ENCODE results near the gene OR2V1. TPM values are rescaled to one million over a fixed set of nuclear protein-coding genes. Genes with fewer than 3 reads are reported as not detected.

OR2V1 gene
- total and polyA plus RNA-seq, 7 experiments from 2014 or later = not detected

Other genes with a start within 250 kb of the OR2V1 start
- gene BTNL8, start 232.0 kb downstream of the OR2V1 start, total RNA-seq = not detected
- gene BTNL8, start 232.0 kb downstream of the OR2V1 start, polyA plus RNA-seq = not detected
- not detected for gene BTNL3, start 142.3 kb downstream of the OR2V1 start, total RNA-seq
- gene BTNL3, start 142.3 kb downstream of the OR2V1 start, polyA plus RNA-seq = not detected
- gene BTNL9, start 90.9 kb downstream of the OR2V1 start, total RNA-seq = 1 to 10 TPM in 1 of 5 experiments, not detected in 4; 1.6 TPM
- gene BTNL9, start 90.9 kb downstream of the OR2V1 start, polyA plus RNA-seq = not detected
- not detected for gene OR2V2, start 16.4 kb upstream of the OR2V1 start, total RNA-seq
- not detected for gene OR2V2, start 16.4 kb upstream of the OR2V1 start, polyA plus RNA-seq
- gene TRIM7, start 74.0 kb upstream of the OR2V1 start, total RNA-seq = 1 to 10 TPM; 1.1 to 6.1 (median 3.6) TPM
- gene TRIM7, start 74.0 kb upstream of the OR2V1 start, polyA plus RNA-seq = under 1 TPM in 1 of 2 donors, not detected in 1; 0.28 TPM
- 10 to 100 TPM; 27.3 to 36.5 (median 32.6) TPM for gene TRIM41, start 92.1 kb upstream of the OR2V1 start, total RNA-seq
- 1 to 10 TPM in 1 of 2 donors, under 1 TPM in 1; 0.72 to 1.1 TPM for gene TRIM41, start 92.1 kb upstream of the OR2V1 start, polyA plus RNA-seq
- 1,000 to 10,000 TPM; 1,703 to 2,739 (median 2,322) TPM for gene RACK1, start 112.7 kb upstream of the OR2V1 start, total RNA-seq
- 1,000 to 10,000 TPM; 2,748 to 2,829 TPM for gene RACK1, start 112.7 kb upstream of the OR2V1 start, polyA plus RNA-seq
- 10 to 100 TPM; 31.4 to 71.6 (median 35.7) TPM for gene TRIM52, start 130.0 kb upstream of the OR2V1 start, total RNA-seq
- gene TRIM52, start 130.0 kb upstream of the OR2V1 start, polyA plus RNA-seq = 10 to 100 TPM; 39.2 to 50.5 TPM
- gene OR4F3, start 236.1 kb upstream of the OR2V1 start, total RNA-seq = under 1 TPM in 1 of 5 experiments, not detected in 4; 0.35 TPM
- gene OR4F3, start 236.1 kb upstream of the OR2V1 start, polyA plus RNA-seq = not detected

Data from naive thymus-derived CD4-positive, alpha-beta T cell (primary cell).